GM18858 (cell line): Measurements from ENCODE around the gene CDCP1.
"Not testable (repeated sequence)": the region's sequence is repeated elsewhere in the genome, so short reads cannot be mapped to it uniquely, and the experiment has no call there.

ENCODE experiments used
- ATAC-seq: cut with Tn5 transposase; IDR thresholded peaks from one replicate; pipeline ENCODE4 v1.9.1; 2021; ENCODE audit not compliant: unreplicated experiment

Gene CDCP1

DNA sequence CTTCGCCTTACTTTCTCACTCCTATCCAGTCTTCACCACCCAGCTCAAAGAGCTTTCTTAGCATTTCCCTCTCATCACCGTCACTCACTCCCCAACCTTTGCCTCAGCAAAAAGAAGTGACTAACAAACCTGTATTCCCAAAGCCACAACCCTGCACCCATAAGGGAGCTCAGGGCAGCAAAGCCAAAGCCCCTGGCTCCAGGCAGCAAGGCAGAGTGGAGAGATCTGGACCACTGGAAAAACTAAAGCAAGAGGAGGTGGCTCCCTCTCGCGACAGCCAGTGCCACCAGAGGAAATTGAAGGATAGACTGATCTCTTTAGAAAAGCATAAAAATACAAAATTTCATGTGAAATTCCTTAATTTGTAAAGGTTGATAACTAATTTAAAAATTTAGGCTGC, 25.1 kb upstream of the CDCP1 start:
- no peak for ATAC-seq

DNA sequence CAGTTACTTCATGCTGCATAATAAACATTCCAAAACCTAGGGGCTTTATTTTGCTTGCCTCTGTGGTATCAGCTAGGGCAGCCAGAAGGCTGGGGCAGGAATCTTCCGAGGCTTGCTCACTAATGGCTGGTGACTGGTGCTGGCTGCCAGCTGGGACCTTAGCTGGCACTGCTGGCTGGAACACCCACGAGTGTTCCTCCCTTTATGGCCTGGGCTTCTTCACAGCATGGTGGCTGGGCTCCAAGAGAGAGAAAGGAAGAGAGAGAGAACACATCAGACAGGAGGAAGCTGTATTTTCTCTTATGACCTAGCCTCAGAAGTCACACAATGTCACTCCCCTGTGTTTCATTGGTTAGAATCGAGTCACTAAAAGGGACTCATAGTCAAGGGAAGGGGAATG, 23.9 kb upstream of the CDCP1 start:
- no peak for ATAC-seq

DNA sequence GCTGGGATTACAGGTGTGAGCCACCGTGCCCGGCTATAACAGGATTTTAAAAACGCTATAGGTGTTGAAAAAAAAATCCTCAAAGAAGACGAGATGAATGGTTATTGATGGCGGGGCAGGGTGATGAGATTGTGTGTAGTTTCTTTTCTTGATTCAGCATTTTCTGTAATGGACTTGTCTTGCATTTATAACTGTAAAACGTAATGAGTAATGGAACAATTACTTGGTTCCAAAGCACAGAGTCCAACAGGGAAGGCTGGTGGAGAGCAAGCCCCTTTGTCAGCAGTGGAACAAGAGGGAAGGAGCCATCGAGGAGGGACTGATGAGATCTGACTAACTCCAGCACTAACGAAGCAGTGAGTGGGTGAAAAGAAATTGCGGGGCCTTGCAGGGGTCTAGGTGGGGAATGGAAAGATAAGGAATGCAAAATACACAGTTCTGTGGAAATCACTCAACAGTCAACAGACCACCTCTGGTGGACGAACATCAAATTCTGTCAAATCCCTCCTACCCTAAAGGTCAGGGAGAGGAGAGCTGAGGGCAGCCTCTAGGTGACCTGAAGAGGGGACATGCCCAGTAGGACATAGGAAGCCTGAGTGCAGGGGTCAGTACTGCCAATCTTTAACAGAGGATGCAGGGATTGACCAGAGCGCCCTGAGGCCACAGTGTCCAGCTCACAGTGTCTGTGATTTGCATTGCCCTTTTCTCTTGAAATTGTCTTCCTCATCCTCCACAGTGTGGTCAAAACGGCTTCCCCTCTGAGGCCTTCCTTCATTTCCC, 23.1 kb upstream of the CDCP1 start:
- no peak for ATAC-seq

DNA sequence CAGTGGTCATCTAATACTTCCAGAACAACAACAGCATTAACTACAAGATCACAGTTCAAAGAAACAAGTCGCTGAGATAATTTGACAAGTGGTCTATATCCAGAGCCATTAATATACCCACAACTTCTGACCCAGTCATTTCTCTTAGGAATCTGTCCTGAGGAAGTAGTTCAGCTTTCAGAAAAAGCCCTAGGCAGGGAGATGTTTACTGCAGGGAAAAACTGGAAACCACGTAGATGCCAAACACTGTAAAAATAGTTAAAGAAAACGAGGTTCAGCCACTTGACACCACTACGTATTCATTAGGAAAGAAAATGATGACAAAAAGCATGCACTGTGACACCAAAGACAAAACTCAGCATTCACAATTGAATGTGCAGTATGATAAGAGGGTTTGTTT, 22.3 kb upstream of the CDCP1 start:
- no peak for ATAC-seq

DNA sequence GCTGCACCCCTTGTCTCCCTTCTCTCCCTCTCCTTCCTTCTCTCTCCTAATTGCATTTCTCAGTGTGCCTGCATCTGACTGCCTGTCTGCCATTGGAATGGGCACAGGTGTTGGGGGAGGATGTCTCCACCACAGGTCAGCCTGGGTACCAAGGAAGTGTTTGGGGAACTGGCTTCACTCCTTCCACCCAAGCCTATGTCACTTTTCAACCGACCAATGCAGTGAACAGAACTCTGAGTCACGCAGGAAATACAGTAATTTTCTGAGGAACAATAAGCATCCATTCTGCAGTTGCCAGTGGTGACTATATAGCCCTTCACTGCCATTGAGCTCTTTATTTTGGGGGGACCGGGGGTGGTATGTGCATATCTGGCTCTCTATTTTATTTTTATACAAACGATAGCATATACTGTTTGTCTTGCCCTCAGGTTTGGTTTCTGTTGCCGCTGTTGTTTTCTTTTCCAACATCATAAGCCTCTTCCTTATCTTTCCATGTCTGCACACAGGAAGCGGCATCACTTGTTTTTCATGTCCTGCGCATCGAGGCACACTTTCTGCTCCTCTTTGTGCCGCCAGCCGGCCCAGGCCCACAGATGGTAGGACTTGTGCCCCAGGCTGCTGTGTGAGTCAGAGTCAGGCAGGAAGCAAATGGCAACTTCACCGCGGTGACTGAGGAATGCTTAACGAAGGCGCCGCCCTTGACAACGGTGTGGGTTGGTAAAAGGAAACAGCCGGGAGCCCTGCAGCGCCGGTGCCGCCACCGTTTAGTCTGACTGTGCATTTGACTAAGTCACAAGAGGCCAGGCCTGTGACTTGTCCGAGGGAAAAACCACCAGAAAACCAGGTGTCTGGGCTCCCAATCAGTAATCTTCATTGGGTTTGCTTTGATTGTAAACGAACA, 21.1 kb upstream of the CDCP1 start:
- ATAC-seq, result no peak

DNA sequence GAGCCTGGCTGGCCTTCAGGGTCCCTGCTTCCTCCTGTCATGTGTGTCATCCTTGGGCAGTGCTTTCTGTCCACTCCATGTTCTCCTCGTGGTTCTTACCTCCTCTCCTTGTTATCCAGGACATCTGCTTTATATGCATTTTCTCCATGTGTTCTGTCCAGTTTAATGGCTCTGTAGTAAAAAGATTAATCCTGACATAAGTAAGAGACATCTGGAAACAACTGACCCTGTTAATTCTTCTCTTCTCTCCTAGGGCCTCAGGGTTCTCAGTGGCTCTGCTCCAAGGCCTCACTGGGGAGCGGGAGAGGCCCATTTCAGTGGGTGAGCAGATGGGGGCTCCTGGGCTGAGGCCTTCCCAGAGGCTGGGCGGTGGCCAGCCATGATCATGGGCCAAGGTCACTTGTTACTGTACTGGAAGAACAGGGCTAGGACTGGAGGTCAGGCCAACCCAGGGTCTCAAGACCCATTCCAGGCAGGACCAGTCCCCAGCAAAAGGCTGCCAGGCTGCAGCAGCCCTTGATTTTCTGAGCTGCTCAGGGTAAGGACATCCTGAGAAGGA, 20.2 kb upstream of the CDCP1 start:
- no peak for ATAC-seq

DNA sequence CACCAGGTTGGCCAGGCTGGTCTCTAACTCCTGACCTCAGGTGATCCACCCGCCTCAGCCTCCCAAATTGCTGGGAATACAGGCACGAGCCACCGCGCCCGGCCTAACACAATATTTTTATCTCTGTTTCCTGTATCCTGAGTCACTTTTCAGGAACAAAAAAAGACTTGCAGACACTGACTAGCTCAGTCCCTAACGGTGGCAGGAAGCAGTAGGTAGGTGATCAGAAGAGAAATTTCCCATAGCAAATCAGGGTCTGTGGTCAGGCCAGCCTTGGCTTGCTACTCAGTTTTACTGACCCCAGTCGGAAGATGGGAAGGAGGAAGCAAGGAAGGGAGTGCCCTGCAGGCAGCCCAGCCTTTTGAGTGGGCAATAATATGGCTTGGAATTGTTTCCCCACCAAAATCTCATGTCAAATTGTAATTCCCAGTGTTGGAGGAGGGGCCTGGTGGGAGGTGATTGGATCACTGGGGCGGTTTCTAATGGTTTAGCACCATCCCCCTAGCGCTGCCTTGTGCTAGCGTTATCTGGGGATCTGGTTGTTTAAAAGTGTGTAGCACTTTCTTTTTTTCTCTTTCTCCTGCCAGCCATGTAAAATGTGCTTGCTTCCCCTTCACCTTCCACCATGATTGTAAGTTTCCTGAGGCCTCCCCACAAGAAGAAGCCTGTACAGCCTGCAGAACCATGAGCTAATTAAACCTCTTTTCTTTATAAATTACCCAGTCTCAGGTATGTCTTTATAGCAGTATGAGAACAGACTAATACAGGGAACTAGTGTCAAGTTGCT, 19.5 kb upstream of the CDCP1 start:
- no peak for ATAC-seq

DNA sequence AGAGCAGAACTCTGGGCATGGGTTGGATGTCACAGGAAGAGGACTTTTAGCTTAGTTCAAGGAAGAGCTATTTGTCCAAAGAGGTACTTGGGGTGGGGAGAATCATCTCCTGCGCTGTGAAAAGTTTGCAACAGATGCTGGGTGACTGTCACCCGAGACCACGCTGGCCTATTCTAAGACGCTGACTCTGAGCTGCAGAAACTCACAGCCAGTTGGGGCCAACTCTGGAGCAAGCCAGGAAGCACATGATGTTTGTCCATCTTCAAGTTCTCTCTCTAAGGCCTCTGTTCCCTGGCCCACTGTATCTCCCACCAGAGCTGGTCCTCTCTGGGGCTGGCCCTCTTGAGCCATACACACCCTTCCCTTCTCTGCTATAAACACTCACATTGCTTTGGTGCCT, 17.9 kb upstream of the CDCP1 start:
- no peak for ATAC-seq

DNA sequence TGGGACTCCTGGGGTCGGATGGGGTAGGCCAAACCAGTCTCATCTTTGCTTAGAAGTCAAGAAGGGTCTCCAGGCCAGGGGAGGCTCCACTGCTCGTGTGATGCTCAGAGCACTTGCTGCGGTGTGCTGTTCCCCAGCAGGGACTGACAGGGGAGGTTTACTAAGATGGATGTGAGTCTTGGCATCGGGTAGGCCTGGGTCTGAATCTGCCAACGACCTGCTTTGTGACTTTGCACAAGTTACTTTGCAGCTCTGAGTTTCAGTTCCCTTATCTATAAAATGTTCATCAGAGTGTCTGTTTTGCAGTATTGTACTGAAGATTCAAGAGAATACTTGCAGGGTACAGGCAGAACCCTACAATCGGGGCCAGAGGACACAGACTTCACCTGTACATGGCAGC, 17.3 kb upstream of the CDCP1 start:
- ATAC-seq, result no peak

DNA sequence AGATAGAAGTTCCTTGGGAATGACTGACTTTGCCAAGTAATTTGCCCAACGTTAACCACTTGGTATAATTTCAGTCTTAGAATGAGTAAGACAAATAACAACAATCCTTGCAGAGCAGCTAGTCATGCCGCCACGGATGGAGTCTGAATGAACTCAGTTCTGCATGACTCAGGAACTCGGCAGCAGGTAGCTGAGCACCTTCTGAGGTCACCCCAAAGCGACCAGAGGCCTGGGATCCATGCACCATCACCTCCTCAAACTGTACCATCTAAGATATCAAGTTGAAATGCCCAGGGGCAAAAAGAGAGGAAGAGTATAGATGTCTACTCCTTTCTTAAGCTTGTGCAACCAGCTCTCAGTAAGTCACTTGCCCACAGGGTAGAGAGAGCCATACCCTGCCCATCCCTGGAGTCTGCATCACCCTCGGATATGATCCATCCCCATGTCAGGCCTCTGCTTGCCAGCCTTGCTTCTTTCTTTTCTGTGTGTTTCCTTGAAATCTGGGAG, 8.5 kb upstream of the CDCP1 start:
- no peak for ATAC-seq

DNA sequence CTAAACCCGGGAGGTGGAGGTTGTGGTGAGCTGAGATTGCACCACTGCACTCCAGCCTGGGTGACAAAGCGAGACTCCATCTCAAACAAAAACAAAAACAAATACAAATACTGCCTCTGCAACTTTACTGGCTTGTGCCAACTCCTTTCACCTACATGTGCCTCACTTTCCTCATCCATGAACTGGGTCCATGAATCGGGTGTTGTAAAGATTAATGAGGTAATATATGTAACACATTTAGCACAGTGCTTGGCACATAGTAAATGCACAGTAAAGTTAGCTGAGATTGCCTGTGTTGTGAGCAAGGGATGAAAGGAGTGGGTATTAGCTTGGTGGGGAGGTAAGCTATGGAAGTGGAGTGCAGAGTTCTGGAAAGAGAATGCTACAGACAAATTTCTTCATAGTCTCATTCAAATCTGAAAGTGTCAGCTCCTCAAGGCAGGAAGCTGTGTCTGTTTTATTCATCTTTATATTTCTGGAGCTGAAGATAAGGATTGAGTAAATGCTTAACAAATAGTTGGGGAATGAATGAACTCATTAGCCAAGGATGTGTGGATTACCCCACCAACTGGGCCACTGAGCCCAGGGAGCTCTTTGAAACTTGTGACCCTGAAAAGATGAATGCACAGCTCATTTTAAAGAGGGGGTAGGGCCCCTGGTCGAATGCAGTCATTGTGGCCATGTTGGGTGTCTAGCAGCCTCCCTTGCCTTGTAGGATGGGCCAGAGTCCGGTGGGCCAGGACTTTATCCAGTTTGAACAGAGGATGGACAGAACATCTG, 7.7 kb upstream of the CDCP1 start:
- ATAC-seq, result no peak

DNA sequence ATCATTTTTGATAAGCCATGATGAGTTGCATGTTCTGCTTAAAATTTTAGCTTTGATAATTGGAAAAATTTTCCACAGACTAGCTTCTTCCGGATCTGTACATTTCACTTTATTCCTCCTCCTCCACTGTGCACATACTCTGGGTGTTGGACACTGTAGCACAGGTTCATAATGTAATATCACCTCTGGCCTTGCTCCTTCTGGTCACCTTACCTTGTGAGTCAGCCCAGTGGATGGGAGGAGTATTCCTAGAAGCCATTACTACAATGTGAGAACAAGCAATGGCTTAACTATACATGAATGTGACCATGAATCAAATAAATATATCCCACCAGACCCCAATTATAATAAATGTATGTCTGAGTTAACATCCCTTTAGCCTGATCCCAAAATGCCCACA, 6.1 kb upstream of the CDCP1 start:
- ATAC-seq, result no peak

DNA sequence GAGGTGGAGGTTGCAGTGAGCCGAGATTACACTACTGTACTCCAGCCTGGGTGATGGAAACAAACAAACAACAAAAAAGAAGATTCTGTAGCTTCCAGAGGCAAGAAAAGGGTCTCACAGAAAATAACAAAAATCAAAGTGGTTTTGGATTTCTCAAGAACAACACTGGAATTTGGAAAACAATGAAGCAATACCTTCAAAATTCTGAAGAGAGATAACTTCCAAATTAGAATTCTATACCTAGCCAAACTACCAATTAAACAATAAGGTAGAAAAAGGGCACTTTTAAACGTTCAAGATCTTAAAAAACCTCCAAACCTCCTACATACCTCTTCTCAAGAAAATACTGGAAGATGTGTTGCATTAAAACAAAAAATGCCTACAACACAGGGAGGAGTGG, 4.9 kb upstream of the CDCP1 start:
- no peak for ATAC-seq

DNA sequence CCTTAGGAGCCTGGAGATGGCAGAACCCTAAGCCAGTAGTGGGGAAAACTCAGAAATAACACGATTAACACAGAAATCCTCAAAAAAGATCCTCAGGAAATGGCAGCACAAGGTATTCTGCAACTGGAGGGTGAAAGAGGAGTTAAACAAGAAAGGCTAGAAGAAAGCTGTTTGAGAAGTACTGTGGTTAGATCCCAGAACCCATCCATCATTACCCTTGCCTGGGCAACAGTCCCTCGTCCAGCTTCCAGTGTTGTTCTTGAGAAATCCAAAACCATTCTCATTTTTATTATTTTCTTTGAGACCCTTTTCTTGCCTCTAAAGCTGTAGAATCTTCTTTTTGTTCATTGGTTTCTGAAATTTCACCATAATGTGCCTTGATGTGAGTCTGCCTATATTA, 2.7 kb upstream of the CDCP1 start:
- no peak for ATAC-seq

DNA sequence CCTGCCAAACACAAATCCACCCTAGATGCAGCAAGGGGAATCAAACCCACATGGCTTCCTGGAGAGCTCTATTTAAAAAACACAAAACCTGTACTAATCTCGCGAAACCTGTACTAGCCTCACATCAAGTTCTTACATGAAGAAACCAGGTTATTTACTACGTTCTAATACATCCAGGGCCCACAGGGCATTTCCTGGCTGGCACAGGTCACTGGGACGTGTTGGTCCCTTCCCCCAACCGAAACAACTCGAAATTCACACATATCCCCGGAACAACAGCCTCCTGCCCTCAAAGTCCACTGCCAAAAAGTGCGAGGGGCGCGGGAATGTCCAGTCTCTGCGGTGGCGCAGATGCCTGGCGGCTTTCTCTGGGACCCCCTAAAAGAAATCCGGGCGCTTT, 955 bp downstream of the CDCP1 start:
- no peak for ATAC-seq

DNA sequence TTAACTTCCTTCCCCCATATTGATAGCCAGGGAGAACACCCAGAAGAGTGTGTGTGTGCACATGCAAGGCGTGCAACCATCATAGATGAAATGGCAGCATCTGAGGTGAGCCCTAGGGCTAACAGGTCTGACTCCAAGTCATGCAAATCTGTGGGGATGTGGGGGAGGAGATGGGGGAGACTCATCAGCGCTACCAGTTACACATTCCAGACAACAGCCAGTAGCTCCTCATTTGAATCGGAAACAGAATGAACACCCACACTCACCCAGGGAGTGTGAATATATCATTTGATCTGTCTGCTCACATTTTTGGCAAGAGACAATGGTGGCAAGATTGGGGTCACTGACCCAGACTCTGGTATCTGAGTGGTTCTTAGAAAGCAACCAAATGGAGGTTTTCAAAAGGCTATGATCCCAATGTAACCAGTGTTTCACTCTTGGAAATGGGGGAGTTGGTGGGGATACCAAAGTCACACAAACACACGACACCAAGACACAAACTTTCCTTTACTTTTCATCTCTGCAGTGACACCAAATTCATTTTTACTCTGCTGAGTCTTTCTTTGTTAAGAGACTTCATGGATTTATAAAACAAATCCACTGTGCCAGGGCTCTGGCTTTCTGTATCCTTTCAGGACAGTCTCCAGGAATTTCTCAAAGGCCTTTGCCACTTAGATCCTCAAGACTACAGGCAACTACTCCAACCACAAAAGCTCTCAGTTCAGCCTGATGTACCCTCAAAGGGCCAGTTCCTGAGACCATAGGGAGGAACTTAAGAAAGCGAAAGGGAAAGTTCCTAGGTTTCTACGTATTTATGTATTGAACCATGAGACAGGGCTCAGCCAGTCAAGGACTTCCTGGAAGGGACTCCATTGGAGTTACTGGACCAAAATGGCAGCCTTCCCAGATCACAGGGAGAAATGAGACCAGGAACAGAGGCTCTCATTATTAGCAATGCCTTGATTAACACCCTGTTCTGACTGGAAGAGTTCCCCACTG, 2.2 kb downstream of the CDCP1 start:
- ATAC-seq, result no peak

DNA sequence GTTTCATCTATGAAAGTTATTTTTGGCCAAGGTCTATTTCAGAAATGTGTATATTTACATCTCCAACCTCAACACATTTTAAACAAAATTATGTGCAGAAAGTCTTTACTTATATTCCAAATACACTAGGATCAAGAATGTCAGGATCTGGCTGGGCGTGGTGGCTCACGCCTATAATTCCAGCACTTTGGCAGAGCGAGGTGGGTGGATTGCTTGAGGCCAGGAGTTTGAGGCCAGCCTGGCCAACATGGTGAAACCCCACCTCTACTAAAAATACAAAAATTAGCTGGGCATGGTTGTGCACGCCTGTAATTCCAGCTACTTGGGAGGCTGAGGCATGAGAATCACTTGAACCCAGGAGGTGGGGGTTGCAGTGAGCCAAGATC, 5.4 kb downstream of the CDCP1 start:
- ATAC-seq, result not testable (repeated sequence)

DNA sequence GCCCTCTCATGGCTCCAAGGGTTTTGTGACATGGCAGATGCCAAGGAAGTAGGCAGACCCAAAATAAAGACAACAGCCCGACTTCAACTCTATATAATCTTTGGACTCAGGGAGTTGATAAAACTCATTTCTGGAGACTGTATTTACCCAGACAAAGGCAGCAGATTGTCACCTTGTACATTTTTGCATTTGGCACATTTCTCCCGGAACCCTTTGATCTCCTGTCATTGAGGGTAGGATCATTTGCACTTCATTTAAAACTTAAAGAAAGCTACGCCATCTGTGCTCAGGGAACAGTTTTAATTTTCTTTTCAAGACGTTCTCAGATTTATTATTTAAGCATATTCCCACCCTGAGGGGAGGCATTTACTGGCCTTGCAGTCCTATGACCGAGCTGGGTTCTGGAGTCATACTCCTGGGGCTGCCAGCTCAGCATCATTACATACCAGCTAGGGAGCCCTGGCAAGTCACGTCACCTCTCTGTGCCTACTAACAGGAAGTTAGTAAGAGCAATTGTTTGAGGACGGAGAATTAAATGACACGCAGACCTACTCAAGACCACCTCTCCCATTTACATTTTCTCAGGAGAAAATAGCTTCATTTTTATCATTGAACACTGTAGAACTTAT, 5.9 kb downstream of the CDCP1 start:
- no peak for ATAC-seq
